Lower leg skin (tissue), 4 donors: ENCODE data around the gene PAX1. TPM values are rescaled to one million over a fixed set of nuclear protein-coding genes. Genes with fewer than 3 reads are reported as not detected.

ENCODE experiments used
- DNase-seq, 2 donors: peaks; one replicate each; pipeline ENCODE4 v3.0.0-alpha.2; 2019; ENCODE audit warnings: low spot score in 2 of 2
- H3K4me3 ChIP-seq: fragments of 200-600 bp; sonication (generic); 2 replicates; pipeline ENCODE4 v1.5.1; 2017; ENCODE audit warnings: mild to moderate bottlenecking, low read depth; ENCODE audit not compliant: poor library complexity, severe bottlenecking
- CTCF ChIP-seq, 3 donors: fragments of 450-650 bp; IDR thresholded peaks; one replicate each; pipeline ENCODE4 v1.5.1; 2016; ENCODE audit warnings: antibody characterized with exemption in 3 of 3, mild to moderate bottlenecking in 3 of 3, moderate library complexity in 2 of 3
- POLR2A ChIP-seq, 2 donors: fragments of 450-650 bp; IDR thresholded peaks; one replicate each; pipeline ENCODE4 v1.6.1; 2016 to 2017; ENCODE audit warnings: antibody characterized with exemption in 2 of 2, mild to moderate bottlenecking in 1 of 2, moderate library complexity in 1 of 2
- WGBS, 2 donors: methylation state at CpG; one replicate each; pipeline ENCODE4 v1.1.5; 2018; 5-methylcytosine and 5-hydroxymethylcytosine counted together
- intact Hi-C: fragments of 100-400 bp; cut with DNase I; formaldehyde crosslinking; loops from one replicate; pipeline ENCODE4 v1.15.0; 2023; ENCODE audit warnings: low total_unique reads
- total RNA-seq, 4 donors: library from RNA; depleted of rRNA; stranded (reverse); fragments of >200 nt; gene quantifications; one replicate each; pipeline ENCODE4 v1.1.0, GENCODE V29; 2016

The PAX1 gene
- total RNA-seq, 4 donors from 2014 or later = 0.05 to 2.8 (median 0.19) TPM; not detected in 1

- DNase-seq = no peak
- intact Hi-C loops = no loop called here
- TF ChIP-seq CTCF (IDR thresholded peaks at IDR 0.05) (no peak), POLR2A (IDR thresholded peaks at IDR 0.05) (no peak)
- no peak overlapping the region for H3K4me3 ChIP-seq
- 67 to 69% methylated on average over 3 of the region's 3 CpGs for WGBS, 2 donors
These were observed 20.8 kb upstream of the PAX1 start for GRCh38 chr20:21684671-21685070.

- peak in 1 of 2 donors; percentile 25 for DNase-seq
- no peak overlapping the region for H3K4me3 ChIP-seq
- WGBS, 2 donors = 69 to 75% methylated on average over 2 of the region's 2 CpGs
- TF ChIP-seq CTCF (IDR thresholded peaks at IDR 0.05) = no peak
- intact Hi-C loops = no loop called here
These were observed 19.5 kb upstream of the PAX1 start for GRCh38 chr20:21685981-21686380.

- no peak overlapping the region for H3K4me3 ChIP-seq
- no peak for TF ChIP-seq POLR2A (IDR thresholded peaks at IDR 0.05)
- TF ChIP-seq CTCF (IDR thresholded peaks at IDR 0.05) = no peak
- intact Hi-C loops = no loop called here
- no peak for DNase-seq
- 37 to 38% methylated on average over 8 of the region's 8 CpGs for WGBS, 2 donors
These were observed 12.1 kb upstream of the PAX1 start for GRCh38 chr20:21693322-21693721.

- TF ChIP-seq POLR2A (IDR thresholded peaks at IDR 0.05) (no peak), CTCF (IDR thresholded peaks at IDR 0.05) (no peak)
- no peak for DNase-seq
- WGBS, 2 donors = 26 to 43% methylated on average over 9 of the region's 9 CpGs
- no peak overlapping the region for H3K4me3 ChIP-seq
- intact Hi-C loops = no loop called here
These were observed 6.8 kb upstream of the PAX1 start for GRCh38 chr20:21698494-21699215.

- TF ChIP-seq CTCF (IDR thresholded peaks at IDR 0.05) (no peak), POLR2A (IDR thresholded peaks at IDR 0.05) (no peak)
- intact Hi-C loops = no loop called here
- no peak for DNase-seq
- no peak overlapping the region for H3K4me3 ChIP-seq
- WGBS, 2 donors = 40 to 51% methylated on average over 8 of the region's 8 CpGs
These were observed 6.3 kb upstream of the PAX1 start for GRCh38 chr20:21699216-21699508.
